HT-29 (cell line): ENCODE results near the gene TBC1D10A. TPM values are rescaled to one million over a fixed set of nuclear protein-coding genes. Genes with fewer than 3 reads are reported as not detected.

Experiments
- DNase-seq: peaks from one replicate; pipeline ENCODE4 v3.0.0-alpha.2; 2015; ENCODE audit warnings: low spot score
- total RNA-seq: library from RNA; depleted of rRNA; stranded (reverse); fragments of >200 nt; shearing (Covaris generic); gene quantifications from 2 replicates; pipeline ENCODE4 v1.2.3, GENCODE V29; 2014

The TBC1D10A gene
- total RNA-seq, 1 experiment from 2014 or later = 17.4 TPM

DNA sequence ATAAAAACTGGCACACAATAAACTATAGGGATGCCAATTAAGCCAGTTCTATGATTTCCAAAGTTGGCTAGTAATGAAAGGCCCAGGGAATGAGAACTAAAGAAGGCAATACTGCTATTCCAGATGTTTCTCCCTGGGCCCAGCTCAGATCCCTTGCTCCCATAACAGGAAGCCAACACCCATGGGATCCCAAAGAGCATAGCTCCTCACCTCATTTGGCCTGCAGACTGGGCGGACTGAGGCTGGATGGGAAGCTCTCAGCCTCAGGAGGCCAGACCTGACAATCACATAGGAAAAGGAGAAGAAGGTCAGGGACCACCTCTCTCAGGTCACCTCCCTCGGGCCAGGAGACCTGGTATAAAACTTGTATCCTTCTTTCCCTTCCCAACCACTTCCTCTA, 5.3 kb downstream of the TBC1D10A start:
- DNase-seq = no peak

DNA sequence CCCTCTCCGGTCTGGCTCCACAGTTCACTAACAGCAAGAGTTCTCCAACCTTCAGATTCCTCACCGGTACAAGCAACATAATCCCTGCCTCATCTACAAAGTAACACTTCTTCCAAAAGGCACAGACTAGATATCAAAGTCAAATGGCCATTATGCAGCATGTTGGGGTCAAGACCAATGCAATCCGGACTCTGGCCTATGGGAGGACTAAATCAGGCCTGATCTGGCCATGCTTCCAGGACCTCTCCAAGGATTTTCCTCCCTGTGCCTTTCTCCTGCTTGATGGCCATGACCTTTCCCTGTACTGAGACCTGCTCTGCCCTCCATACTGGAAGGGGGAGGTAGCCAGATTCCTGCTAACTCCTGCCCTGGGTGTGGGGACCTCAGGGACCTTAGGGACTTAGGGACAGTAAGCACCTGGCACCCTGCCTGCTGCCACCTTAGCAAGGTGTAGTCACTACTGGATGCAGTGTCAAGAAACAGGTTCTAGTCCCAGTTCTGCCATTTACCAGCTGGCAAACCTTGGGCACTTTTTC, 6.7 kb downstream of the TBC1D10A start:
- no peak for DNase-seq

DNA sequence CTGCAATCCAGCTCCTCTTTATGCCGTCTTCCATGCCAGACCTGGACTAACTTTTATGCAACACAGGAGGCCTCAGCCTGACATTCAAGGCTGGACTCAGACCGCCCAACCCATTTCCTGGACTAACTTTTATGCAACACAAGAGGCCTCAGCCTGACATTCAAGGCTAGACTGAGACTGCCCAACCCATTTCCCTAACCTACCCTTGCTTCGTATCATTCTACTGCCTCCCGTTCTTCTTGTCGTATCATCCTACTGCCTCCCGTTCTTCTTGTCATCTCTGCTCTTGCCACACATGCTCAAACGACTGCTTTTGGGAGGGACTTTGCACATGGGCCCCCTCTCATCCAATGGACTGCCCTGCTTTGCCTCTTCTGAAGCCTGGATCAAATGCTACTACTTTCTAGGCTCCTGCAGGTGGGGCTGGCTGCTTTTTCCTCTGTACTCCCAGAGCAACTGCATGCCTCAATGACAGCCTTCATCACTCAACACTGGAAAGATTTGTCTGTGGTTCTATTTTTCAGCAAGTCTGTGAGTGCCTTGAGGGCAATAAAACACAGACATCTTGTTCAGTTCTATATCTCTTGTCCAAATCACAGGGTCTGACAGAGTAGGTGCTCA, 7.8 kb downstream of the TBC1D10A start:
- no peak for DNase-seq

DNA sequence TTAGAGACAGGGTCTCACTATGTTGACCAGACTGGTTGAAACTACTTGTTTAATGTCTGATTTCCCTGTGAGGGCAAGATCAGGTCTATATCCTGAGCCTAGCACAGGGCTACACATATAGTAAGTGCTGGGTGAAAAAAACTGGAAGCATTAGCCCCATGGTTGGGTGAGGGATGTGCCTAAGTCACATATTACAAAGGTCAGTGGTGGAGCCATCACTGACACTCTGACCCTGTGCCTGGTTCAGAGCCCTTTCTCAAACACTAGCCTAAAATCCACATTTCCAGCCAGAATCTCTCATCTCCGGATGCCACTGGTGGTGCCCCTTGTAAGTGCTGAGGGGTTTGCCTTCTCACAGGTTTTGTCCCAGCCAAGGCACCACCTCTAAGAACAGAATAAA, 9.0 kb downstream of the TBC1D10A start:
- no peak for DNase-seq

DNA sequence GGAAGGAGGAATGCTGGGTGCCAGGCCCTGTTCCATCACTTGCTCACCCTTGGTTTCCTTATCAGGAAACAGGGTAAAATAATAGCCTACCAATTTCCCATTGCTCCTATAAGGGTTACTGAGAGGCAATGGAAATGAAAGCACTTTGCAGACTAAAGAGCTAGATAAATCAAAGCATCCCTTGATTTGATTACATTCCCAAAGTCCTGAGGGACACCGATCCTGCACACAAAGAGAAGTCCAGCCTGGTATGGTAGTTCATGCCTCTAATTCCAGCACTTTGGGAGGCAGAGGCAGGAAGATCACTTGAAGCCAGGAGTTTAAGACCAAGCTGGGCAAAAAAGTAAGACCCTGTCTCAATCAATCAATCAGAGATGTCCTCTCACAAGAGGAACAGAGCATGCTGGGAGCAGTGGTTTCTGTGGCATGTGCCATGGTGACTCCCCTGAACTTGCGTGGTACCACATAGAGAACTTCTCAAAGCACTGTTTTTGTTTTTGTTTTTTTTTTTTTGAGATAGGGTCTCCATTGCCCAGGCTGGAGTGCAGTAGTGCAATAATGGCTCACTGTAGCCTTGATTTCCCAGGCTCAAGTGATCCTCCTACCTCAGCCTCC, 10.7 kb downstream of the TBC1D10A start:
- DNase-seq = no peak

DNA sequence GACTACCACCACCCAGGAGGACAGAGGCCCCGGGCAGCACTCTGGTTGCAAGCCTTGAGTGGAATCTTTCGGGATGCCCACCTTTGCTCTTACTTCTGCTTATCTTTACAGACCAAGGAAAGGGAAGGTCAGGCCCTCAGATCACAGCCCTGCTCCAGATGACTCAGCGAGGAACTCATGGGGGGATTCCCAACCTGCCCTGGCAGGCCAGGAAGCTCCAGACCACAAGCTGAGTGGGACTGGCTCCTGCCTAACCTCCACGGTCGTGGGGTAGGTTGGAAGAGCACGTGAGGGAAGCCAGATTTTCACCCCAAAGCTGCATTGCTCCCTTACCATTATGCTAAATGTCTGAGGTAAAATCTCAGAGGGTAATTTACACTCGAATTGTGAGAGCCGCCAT, 11.8 kb downstream of the TBC1D10A start:
- DNase-seq = no peak

DNA sequence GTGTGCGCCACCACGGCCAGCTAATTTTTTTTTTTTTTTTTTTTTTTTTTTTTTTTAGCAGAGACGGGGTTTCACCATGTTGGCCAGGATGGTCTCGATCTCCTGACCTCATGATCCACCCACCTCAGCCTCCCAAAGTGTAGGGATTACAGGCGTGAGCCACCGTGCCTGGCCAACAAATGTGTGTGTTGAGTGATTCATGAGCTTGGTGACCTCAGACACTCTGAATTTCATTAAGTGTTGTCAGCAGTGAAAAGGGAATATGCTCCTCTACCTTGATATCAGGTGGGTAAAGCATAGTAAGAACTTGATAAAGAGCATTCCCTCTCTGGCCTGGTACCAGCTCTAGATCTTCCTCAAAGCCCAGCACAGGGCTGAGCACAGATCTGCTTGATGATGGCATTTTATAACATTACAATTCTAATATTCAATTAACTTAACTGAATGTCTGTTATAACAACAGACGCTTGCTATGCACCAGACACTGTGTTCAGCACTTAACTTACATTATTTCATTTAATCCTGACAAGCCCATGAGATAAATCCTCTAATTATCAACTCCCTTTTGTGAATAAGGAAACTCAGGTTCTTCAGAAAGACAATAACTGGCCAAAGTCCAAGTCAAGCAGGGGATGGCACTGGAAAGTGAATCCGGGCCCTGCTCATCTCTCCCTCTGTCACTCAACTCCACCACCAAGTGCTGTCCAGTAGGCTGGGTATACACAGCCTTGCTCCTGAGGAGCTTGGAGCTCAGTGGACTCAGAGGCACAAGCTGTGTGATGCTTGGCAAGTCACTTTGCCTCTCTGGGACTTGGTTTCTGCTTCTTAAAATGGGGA, 13.0 kb downstream of the TBC1D10A start:
- DNase-seq = no peak

DNA sequence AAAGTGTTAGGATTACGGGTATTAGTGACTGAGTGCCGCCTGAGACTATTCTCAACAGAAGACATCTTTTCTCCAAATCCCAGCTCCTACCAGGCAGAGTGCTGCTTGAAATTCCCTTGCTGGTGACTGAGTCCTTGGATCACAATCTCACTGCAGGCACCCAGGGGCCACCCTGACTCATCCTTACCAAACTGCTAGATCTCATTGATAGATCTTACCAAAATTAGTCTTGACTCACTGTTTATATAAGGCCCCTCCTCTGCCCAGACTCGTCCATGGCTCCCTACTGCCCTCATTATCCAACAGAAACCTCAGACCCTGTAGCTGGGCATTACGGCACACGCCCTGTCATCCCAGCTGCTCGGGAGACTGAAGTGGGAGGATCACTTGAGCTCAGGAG, 14.7 kb downstream of the TBC1D10A start:
- no peak for DNase-seq

DNA sequence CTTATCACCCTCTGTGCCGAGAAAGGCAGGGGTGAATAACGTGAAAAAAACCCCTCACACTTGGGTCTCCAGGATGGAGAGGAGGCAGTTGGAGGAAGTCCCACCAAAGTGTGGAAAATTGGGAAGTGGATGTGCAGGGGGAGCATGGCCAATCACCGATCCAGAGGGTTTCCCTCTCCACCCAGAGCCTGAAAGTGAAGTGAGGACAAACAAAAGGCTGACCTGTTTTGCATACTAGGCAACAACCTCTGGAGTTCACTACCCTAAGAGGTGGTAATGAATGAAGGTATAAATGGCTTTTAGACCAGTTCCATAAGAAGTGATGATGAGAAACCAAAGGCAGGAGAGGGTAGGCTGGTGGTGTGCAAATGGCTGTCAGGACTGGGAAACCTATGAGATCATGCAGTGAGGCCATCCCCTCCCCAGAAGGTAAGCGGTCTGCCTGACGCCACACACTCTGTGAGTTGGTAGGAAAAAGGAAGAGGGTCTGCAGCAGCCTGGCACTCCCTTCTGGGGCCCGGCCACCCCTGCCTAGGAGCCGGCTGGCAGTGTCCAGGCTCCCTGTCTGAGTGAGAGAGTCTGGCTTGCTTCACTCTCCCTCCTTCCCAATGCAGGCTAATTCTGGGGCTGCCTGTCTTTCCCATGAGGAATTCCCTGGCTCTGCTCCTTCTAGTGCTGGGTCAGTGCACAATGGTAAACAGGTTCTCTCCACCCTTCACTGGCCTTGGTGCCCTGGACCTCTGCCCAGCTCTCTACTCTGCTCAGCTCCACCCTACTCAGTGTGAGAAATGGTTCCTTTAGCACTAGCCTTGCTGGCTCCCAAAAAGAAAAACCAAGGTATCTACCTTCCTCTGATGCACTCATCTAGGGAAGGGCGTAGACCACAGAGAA, 15.6 kb downstream of the TBC1D10A start:
- DNase-seq = peak; percentile 63

DNA sequence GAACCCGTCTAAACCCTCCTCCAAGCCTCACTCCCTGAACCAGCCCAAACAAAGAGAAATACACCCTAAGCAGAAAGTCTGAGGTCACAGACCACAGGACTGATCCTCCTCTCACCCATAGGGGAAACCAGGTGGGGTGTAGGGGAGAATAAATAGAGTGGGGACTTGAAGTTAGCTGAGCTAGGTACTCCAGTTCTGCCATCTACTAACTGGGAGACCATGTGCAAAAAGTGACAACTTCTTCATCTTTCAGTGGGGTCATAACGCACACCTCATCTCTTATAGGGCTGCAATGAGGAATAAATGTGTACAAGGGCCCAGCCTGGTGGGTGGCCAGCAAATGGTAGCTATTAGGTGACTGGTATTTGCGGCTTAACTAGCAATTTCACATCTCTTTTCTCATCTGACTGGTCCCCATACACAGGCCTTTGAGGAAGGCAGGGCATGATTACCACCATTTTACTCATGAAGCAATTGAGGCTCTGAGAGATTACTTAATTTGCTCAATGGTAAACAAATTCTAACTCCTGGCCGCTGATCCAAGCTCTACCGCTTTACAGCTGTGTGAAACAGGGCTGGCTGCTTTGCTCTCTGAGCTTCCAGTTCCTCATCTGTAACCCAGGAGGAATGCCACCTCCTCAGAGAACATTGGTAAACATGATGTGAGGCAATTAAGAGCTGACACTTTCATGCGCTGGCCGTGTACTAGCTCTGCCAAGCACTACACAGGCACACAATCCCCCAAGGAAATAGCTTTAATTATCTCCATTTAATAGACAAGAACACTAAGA, 16.6 kb downstream of the TBC1D10A start:
- peak; percentile 40 for DNase-seq

DNA sequence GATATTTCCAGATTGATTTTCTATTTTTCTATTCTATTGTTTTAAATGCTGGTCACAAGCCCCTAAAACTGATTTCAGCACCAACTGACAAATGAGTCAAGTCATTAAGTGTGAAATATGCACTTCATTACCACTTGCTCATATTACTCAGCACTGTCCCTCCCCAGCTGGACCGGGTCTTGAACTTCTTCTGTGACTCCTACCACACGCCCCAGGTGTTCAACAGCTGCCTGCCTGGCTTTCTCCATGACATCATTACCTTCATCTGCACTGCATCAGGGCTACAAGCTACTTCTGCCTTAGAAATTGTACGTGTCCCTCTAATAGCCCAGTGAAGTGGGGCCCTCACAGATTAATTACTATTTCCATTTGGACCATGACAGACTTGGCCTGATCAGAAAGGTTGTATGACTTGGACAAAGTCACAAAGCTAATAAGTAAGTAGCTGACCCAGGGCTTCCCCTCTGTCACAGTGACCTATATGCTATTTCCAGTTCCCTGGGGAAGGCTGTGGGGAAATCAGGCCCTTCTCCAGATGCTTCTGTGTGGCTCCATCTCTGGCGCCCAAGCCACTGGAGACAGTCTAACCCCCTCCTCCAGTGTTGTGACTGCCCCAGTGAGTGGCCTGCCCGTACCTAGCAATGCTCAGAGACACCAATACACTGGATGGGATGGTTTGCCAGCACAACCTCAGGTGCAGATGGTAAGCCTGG, 18.1 kb downstream of the TBC1D10A start:
- no peak for DNase-seq

DNA sequence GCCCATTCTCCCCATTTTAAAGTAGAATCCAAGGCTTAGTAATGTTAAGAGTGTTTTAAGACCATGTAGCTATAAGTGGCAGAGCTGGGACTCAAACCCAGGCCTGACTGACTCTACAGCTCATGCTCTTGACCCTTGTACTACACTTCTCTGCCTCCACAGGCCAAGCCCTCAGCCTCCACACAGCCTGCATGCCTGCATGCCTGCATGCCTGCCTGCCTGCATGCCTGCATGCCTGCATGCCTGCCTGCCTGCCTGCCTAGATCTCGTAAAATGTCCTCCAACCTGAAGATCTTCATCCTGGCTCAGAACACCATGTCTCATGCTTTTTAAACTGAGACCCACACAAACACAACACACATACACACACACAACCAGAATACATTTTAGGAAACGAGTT, 18.6 kb downstream of the TBC1D10A start:
- no peak for DNase-seq

DNA sequence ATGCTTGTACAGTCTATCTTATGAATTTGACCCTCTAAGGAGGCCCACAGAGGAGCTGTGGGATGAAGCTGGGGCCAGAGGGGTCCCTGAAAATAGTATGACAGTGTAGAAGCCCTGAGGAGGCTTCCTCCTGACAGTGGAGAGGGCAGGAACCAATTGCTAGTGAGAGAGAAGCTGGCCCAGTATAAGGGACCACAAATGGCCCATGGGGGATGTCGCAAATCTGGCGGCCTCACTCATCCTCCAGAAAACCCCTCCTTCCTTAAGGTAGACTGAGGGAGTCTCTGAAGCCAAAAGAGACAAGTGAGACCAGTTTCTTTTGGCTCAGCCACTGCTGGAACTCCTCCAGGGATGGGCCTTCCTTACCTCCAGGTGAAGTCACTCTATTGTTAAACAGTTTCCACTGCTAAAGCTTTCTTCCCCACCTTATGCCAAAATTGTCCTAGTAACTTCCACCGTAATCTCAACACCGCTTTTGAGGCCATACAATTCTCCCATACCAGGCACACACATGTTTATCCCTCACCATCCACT, 19.6 kb downstream of the TBC1D10A start:
- no peak for DNase-seq

DNA sequence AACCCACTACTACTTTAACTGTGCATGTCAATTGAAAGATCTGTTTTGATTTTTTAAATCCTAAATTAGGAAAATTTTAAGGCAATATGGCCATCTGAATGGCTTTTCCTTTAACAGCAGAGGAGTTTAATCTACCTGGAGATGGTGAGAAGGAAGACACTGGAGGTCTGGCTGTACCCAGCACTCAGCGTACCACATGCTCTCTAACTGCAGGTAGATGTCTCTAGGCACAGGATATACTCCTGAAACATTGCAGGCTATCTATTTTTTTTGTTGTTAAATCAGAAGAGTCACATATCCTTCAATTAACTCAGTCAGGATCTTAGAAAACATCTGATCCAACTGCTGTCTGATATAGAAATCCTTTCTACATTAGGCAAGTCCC, 20.1 kb downstream of the TBC1D10A start:
- no peak for DNase-seq

DNA sequence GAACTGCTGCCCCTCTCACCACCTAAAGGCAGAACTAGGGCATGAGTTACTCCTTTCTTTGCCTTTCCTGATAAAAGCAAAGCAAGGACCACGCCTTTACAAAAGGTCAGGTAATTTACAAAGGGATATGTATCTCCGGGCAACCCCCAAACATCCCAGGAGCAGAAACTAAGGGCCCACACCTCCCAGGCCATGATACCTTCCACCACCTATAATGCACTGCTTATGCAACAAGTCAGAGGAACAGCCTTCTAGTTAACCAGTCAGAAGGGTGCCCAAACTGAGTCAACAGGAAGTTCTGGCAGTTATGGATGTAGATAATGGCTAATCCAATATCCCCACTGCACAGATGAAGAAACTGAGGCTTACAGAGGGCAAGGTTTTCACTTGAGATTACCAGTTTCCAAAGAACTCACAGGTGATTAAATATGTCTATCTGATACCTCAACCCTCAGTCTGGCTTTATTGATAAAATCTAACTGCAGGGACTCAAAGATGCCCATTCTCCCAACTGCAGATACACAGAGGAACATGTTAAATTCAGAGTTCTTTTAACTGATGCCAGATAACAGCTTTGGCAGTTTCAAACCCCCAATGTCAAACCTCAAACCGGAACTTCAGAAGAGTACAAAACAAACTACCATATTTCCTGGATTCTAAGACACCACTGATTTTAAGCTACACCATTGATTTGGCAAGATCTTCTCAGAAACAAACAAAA, 20.7 kb downstream of the TBC1D10A start:
- no peak for DNase-seq

DNA sequence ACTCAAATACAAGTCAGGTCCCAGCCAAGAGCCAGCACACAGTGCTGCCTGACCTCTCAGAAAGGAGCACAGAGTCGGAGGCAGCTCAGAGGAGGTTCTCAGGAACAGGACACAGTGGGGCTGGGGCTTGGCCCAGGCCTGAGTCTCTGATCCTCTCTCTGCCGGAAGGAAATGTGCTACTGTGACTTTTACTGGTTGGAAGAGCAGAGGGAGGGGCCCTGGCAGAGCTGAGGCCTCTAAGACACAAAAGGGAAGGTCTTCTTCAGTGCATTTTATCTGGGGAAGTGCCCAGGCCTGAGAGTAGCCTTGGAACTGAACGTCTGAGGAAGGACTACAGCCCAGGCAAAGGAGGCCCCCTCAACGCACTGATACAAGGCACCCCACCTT, 21.2 kb downstream of the TBC1D10A start:
- DNase-seq = peak; percentile 26

DNA sequence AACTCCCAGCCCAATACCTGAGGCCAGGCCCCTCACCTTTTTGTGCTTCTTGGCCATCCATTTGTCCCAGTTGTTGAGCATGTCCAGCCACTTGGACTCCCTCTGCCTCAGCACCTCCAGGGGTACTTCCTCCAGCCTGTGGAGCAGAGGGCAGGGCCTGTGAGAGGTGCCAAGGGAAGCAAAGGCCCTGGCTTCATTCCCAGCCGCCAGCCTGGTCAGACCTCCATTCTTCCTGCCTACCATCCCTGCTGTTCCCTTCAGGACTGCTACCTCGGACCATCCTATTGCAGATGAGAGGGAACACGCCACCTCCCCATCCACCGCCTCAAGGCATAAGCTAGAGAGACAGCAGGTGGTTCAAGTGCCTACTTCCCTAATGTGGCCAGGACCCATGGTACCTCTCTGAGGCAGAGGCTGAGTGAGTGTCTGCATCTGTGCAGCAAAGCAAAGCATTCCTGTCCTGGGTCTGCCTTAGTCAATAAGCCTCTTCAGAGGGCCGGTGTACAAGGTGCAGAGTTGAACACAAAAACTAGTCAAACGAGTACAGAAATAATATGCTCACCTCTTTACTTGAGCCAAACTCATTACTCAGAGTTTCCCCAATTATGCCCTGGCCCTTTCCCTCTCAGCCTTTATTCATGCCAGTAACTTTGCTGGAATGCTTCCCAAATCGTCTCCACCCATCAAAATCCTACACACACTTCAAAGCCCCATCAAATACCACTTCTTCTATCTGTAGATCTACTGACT, 22.1 kb downstream of the TBC1D10A start:
- DNase-seq = peak; percentile 50

DNA sequence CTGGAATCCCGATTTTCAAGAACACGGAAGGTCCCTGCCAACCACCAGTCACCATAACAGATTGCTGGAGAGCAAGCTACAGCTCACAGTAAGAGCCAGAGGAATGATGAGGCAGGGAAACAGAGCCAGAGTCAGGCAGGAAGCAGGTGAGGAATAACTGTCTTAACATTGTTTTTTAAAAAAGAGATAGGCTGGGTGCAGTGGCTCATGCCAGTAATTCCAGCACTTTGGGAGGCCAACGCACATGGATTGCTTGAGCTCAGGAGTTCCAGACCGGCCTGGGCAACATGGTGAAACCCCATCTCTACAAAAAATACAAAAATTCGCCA, 24.0 kb downstream of the TBC1D10A start:
- DNase-seq = no peak
